HepG2 (cell line): ENCODE data around the gene EMC8. TPM values are rescaled to one million over a fixed set of nuclear protein-coding genes. Genes with fewer than 3 reads are reported as not detected.

Experiments used
- ATM ChIP-seq: fragments of 450-650 bp; IDR thresholded peaks from 2 replicates; pipeline ENCODE4 v1.7.1; 2017; ENCODE audit warnings: mild to moderate bottlenecking, borderline replicate concordance
- NFIC ChIP-seq: IDR thresholded peaks from 2 replicates; pipeline ENCODE4 v1.6.1; 2012; ENCODE audit warnings: mild to moderate bottlenecking, low read length, inconsistent platforms
- RBM39 ChIP-seq: fragments of 200-400 bp; formaldehyde crosslinking; IDR thresholded peaks from one replicate; pipeline ENCODE4 v1.6.1; 2018; ENCODE audit warnings: antibody characterized with exemption, mild to moderate bottlenecking, low read depth, low read length; ENCODE audit not compliant: poor library complexity, severe bottlenecking
- RFX5 ChIP-seq: IDR thresholded peaks from 2 replicates; pipeline ENCODE4 v1.6.1; 2011; ENCODE audit warnings: low read depth, low read length, improper control_type of control experiment
- SIN3A ChIP-seq: IDR thresholded peaks from 2 replicates; pipeline ENCODE4 v1.6.1; 2011; ENCODE audit warnings: low read depth, mild to moderate bottlenecking, control low read depth, low read length, borderline replicate concordance
- SMARCE1 ChIP-seq: fragments of 450-650 bp; IDR thresholded peaks from 2 replicates; pipeline ENCODE4 v1.6.1; 2017; ENCODE audit warnings: borderline replicate concordance
- XRCC5 ChIP-seq: fragments of 200-400 bp; formaldehyde crosslinking; optimal IDR thresholded peaks from 2 replicates; pipeline ENCODE3; 2017; ENCODE audit warnings: mild to moderate bottlenecking, low read length
- ZNF296 ChIP-seq: sonication (generic); formaldehyde crosslinking; conservative IDR thresholded peaks from 2 replicates; pipeline ENCODE4 v1.5.0; 2020; ENCODE audit warnings: mild to moderate bottlenecking, missing genetic modification reagents
- ZNF326 ChIP-seq: sonication (generic); formaldehyde crosslinking; IDR thresholded peaks from 2 replicates; pipeline ENCODE4 v1.4.0; 2020; ENCODE audit warnings: missing genetic modification reagents, borderline replicate concordance
- ZNF350 ChIP-seq: sonication (generic); formaldehyde crosslinking; IDR thresholded peaks from 2 replicates; pipeline ENCODE4 v1.4.0; 2020; ENCODE audit warnings: mild to moderate bottlenecking, low read depth, missing genetic modification reagents, borderline replicate concordance
- ZNF614 ChIP-seq: IDR thresholded peaks from 2 replicates; pipeline ENCODE4 v1.6.1; 2018; ENCODE audit warnings: missing biosample characterization, missing genetic modification reagents, inconsistent platforms, borderline replicate concordance
- ZNF891 ChIP-seq: sonication (generic); formaldehyde crosslinking; IDR thresholded peaks from 2 replicates; pipeline ENCODE4 v1.5.0; 2020; ENCODE audit warnings: mild to moderate bottlenecking, missing genetic modification reagents
- polyA plus RNA-seq, 8 experiments: library from polyadenylated mRNA; depleted of rRNA in 3 of 8; stranded (reverse) in 7 of 8; unstranded in 1 of 8; fragments of >200 nt; fragmentation: Illumina TruSeq in 4 of 8; extraction: Trizol in 4 of 8; gene quantifications; 2 replicates each; pipeline versions ENCODE4 v1.2.1 to v1.2.3, GENCODE V29; 2011 to 2016; ENCODE audit warnings: low read depth in 4 of 8, missing spikeins in 1 of 8, mixed read lengths in 1 of 8; ENCODE audit not compliant: insufficient read depth in 1 of 8
- total RNA-seq, 5 experiments: library from RNA; depleted of rRNA; stranded (reverse); fragments of >200 nt; fragmentation: Illumina TruSeq; extraction: Trizol; gene quantifications; 2 replicates each; pipeline ENCODE4 v1.2.3, GENCODE V29; 2016; ENCODE audit warnings: low read depth in 1 of 5
- TF ChIP-seq, protein P1 (sequence below): sonication (generic); formaldehyde crosslinking; IDR thresholded peaks from 2 replicates; pipeline ENCODE4 v1.4.0; 2020; ENCODE audit warnings: missing genetic modification reagents
- TF ChIP-seq, protein P2 (sequence below): sonication (generic); formaldehyde crosslinking; conservative IDR thresholded peaks from 2 replicates; pipeline ENCODE4 v1.8.0; 2022; ENCODE audit warnings: mild to moderate bottlenecking, moderate library complexity, missing genetic modification reagents
- TF ChIP-seq, protein P3 (sequence below), 2 experiments: sonication (generic) in 1 of 2; formaldehyde crosslinking in 1 of 2; IDR thresholded peaks; 2 replicates each; pipeline versions ENCODE4 v1.5.1 to v1.6.1; 2011 to 2020; ENCODE audit warnings: borderline replicate concordance in 1 of 2, low read depth in 1 of 2, low read length in 1 of 2, mild to moderate bottlenecking in 1 of 2, missing genetic modification reagents in 1 of 2, moderate library complexity in 1 of 2
- TF ChIP-seq, protein P4 (sequence below): sonication (generic); formaldehyde crosslinking; IDR thresholded peaks from 2 replicates; pipeline ENCODE4 v1.4.0; 2020; ENCODE audit warnings: missing genetic modification reagents
- TF ChIP-seq, protein P5 (sequence below): sonication (generic); formaldehyde crosslinking; IDR thresholded peaks from 2 replicates; pipeline ENCODE4 v1.4.0; 2020; ENCODE audit warnings: missing genetic modification reagents
- TF ChIP-seq, protein P6 (sequence below): sonication (generic); formaldehyde crosslinking; IDR thresholded peaks from 2 replicates; pipeline ENCODE4 v1.8.1; 2023; ENCODE audit warnings: mild to moderate bottlenecking, moderate library complexity, missing genetic modification reagents

EMC8 gene
- total and polyA plus RNA-seq, 2 of the 13 experiments (the other 11 are each of a cell fraction or from before 2014, with no cell fraction given) = 55.0 to 76.0 TPM

DNA sequence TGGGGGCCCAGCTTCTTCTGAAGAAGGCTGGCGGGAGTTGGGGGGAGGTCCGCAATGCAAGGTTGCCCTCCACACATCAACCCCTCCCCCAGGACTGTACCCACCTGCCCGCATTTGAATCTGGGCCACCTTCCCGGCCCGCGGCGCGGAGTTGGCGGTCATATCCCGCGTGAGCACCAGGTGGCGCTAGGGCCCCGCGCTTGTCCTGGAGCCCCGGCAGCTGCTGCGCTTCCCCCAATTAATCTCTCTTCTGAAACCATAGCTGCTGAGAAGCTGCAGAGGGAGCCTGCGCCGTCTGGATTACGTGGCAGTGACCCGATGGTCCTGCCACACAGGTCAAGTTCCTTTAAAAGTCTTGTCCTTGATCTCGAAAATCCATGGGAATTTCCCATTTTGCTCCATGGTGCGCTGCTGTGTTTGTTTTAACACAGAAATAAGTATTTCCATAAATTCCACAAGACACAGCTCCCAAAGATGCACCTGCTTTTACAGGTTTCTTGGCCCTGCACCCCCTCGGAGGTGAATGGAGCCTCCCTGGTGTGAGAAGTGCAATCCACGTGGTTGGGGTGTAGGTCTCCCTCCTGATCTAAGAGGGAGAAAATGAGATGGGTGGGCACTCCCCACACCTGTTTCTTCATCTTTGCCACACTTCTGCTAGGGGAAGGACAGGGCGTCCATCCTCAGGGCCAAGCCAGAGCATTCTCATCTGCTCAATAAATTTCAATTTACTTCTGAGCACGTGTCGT, 22.2 kb upstream of the EMC8 start (continued):
- TF ChIP-seq, protein P1, sequence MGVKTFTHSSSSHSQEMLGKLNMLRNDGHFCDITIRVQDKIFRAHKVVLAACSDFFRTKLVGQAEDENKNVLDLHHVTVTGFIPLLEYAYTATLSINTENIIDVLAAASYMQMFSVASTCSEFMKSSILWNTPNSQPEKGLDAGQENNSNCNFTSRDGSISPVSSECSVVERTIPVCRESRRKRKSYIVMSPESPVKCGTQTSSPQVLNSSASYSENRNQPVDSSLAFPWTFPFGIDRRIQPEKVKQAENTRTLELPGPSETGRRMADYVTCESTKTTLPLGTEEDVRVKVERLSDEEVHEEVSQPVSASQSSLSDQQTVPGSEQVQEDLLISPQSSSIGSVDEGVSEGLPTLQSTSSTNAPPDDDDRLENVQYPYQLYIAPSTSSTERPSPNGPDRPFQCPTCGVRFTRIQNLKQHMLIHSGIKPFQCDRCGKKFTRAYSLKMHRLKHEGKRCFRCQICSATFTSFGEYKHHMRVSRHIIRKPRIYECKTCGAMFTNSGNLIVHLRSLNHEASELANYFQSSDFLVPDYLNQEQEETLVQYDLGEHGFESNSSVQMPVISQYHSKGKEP (CRISPR knock-in tag) = no peak
- TF ChIP-seq ZNF296 (CRISPR knock-in tag) = no peak
- no peak for TF ChIP-seq ATM
- peak; percentile 74; the same call in 1 of the 2 replicates for TF ChIP-seq ZNF614 (CRISPR knock-in tag)
- no peak for TF ChIP-seq NFIC
- 0 out of 2 replicates have a peak, but pooled peaks have one; percentile 46 for TF ChIP-seq ZNF891 (CRISPR knock-in tag)
- TF ChIP-seq ZNF350 (CRISPR knock-in tag) = 0 out of 2 replicates have a peak, but pooled peaks have one; percentile 31
- TF ChIP-seq, protein P2, sequence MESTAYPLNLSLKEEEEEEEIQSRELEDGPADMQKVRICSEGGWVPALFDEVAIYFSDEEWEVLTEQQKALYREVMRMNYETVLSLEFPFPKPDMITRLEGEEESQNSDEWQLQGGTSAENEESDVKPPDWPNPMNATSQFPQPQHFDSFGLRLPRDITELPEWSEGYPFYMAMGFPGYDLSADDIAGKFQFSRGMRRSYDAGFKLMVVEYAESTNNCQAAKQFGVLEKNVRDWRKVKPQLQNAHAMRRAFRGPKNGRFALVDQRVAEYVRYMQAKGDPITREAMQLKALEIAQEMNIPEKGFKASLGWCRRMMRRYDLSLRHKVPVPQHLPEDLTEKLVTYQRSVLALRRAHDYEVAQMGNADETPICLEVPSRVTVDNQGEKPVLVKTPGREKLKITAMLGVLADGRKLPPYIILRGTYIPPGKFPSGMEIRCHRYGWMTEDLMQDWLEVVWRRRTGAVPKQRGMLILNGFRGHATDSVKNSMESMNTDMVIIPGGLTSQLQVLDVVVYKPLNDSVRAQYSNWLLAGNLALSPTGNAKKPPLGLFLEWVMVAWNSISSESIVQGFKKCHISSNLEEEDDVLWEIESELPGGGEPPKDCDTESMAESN (CRISPR knock-in tag) = no peak
- TF ChIP-seq, protein P3, sequence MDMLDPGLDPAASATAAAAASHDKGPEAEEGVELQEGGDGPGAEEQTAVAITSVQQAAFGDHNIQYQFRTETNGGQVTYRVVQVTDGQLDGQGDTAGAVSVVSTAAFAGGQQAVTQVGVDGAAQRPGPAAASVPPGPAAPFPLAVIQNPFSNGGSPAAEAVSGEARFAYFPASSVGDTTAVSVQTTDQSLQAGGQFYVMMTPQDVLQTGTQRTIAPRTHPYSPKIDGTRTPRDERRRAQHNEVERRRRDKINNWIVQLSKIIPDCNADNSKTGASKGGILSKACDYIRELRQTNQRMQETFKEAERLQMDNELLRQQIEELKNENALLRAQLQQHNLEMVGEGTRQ (IDR thresholded peaks at IDR 0.05; ENCODE audit: low read depth, low read length) = no peak
- TF ChIP-seq, protein P3 (CRISPR knock-in tag; IDR thresholded peaks at IDR 0.05; ENCODE audit: borderline replicate concordance) = no peak
- peak; percentile 78 for TF ChIP-seq XRCC5
- TF ChIP-seq, protein P4, sequence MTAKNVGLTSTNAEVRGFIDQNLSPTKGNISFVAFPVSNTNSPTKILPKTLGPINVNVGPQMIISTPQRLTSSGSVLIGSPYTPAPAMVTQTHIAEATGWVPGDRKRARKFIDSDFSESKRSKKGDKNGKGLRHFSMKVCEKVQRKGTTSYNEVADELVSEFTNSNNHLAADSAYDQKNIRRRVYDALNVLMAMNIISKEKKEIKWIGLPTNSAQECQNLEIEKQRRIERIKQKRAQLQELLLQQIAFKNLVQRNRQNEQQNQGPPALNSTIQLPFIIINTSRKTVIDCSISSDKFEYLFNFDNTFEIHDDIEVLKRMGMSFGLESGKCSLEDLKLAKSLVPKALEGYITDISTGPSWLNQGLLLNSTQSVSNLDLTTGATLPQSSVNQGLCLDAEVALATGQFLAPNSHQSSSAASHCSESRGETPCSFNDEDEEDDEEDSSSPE (CRISPR knock-in tag) = no peak
- no peak for TF ChIP-seq ZNF326 (CRISPR knock-in tag)
- TF ChIP-seq, protein P5, sequence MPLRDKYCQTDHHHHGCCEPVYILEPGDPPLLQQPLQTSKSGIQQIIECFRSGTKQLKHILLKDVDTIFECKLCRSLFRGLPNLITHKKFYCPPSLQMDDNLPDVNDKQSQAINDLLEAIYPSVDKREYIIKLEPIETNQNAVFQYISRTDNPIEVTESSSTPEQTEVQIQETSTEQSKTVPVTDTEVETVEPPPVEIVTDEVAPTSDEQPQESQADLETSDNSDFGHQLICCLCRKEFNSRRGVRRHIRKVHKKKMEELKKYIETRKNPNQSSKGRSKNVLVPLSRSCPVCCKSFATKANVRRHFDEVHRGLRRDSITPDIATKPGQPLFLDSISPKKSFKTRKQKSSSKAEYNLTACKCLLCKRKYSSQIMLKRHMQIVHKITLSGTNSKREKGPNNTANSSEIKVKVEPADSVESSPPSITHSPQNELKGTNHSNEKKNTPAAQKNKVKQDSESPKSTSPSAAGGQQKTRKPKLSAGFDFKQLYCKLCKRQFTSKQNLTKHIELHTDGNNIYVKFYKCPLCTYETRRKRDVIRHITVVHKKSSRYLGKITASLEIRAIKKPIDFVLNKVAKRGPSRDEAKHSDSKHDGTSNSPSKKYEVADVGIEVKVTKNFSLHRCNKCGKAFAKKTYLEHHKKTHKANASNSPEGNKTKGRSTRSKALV = 0 out of 2 replicates have a peak, but pooled peaks have one; percentile 29
- TF ChIP-seq, protein P6, sequence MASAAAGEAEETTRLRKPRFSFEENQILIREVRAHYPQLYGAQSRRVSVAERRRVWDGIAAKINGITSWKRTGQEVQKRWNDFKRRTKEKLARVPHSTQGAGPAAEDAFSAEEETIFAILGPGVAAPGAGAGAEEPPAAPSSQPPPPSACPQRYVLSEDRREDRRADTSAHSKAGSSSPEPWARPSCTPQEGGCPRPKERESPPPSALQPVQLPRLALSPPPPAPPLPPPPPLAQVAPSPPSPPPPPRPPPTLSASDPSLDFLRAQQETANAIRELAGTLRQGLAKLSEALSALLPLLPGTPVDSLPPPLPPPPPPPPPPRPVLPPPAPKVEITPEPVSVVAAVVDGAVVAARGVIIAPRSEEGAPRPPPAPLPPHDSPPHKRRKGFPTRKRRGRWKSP (CRISPR knock-in tag) = no peak
- TF ChIP-seq SIN3A = no peak
- TF ChIP-seq RBM39 = no peak
- no peak for TF ChIP-seq RFX5
- TF ChIP-seq SMARCE1 = no peak
